Neural cell (in vitro differentiated cells): ENCODE measurements around the gene ACLY. TPM values are rescaled to one million over a fixed set of nuclear protein-coding genes. Genes with fewer than 3 reads are reported as not detected.
"Not testable (repeated sequence)": the region's sequence is repeated elsewhere in the genome, so short reads cannot be mapped to it uniquely, and the experiment has no call there.

ENCODE experiments used
- H2AFZ ChIP-seq: fragments of 200-600, 300-800 bp; sonication (generic), shearing (Covaris generic); 2 replicates; pipeline ENCODE4 v1.6.0; 2014; ENCODE audit warnings: low read depth, mild to moderate bottlenecking, antibody characterized with exemption, low read length, moderate library complexity
- H3F3A ChIP-seq: fragments of 200-600 bp; shearing (Covaris generic); 2 replicates; pipeline ENCODE4 v1.6.1; 2016; ENCODE audit warnings: mild to moderate bottlenecking, moderate library complexity, mixed read lengths, antibody characterized with exemption, low read length; ENCODE audit not compliant: insufficient read depth, poor library complexity, severe bottlenecking
- H3K27ac ChIP-seq: fragments of 200-600, 300-800 bp; sonication (generic), shearing (Covaris generic); 2 replicates; pipeline ENCODE4 v1.5.1; 2014; ENCODE audit warnings: mild to moderate bottlenecking, low read length, moderate library complexity
- H3K27me3 ChIP-seq: fragments of 300-800, 200-600 bp; sonication (generic), shearing (Covaris generic); 2 replicates; pipeline ENCODE4 v1.6.0; 2014; ENCODE audit warnings: mild to moderate bottlenecking, low read depth, low read length, moderate library complexity; ENCODE audit not compliant: insufficient read depth
- H3K36me3 ChIP-seq: fragments of 300-800, 200-600 bp; sonication (generic), shearing (Covaris generic); 2 replicates; pipeline ENCODE4 v1.5.1; 2014; ENCODE audit warnings: mild to moderate bottlenecking, antibody characterized with exemption, low read length, moderate library complexity; ENCODE audit not compliant: insufficient read depth
- H3K4me2 ChIP-seq: fragments of 300-800, 200-600 bp; sonication (generic), shearing (Covaris generic); 2 replicates; pipeline ENCODE4 v1.6.0; 2014; ENCODE audit warnings: mild to moderate bottlenecking, low read length
- H3K4me3 ChIP-seq: fragments of 300-800, 200-600 bp; sonication (generic), shearing (Covaris generic); 2 replicates; pipeline ENCODE4 v1.5.1; 2014; ENCODE audit warnings: mild to moderate bottlenecking, low read length, moderate library complexity
- H3K79me2 ChIP-seq: fragments of 200-600 bp; shearing (Covaris generic); replicated peaks from 2 replicates; pipeline ENCODE4 v1.6.0; 2014; ENCODE audit warnings: mild to moderate bottlenecking, low read length, moderate library complexity; ENCODE audit not compliant: insufficient read depth
- H3K9ac ChIP-seq: fragments of 300-800, 200-600 bp; sonication (generic), shearing (Covaris generic); 2 replicates; pipeline ENCODE4 v1.6.1; 2016; ENCODE audit warnings: mild to moderate bottlenecking, low read length, mixed read lengths
- H3K9me2 ChIP-seq: fragments of 200-600 bp; shearing (Covaris generic); 2 replicates; pipeline ENCODE4 v1.6.1; 2016; ENCODE audit warnings: mild to moderate bottlenecking, low read length, mixed read lengths; ENCODE audit not compliant: insufficient read depth
- H3K9me3 ChIP-seq: fragments of 200-600, 300-800 bp; sonication (generic), shearing (Covaris generic); 2 replicates; pipeline ENCODE4 v1.6.1; 2016; ENCODE audit warnings: mild to moderate bottlenecking, mixed run types, low read length, moderate library complexity, mixed read lengths
- H4K20me1 ChIP-seq: fragments of 200-600 bp; shearing (Covaris generic); 2 replicates; pipeline ENCODE4 v1.6.1; 2016; ENCODE audit warnings: mild to moderate bottlenecking, mixed run types; ENCODE audit not compliant: insufficient read depth
- EP300 ChIP-seq: fragments of 450-650 bp; conservative IDR thresholded peaks from 2 replicates; pipeline ENCODE4 v1.6.1; 2014; ENCODE audit warnings: antibody characterized with exemption, mild to moderate bottlenecking, moderate library complexity; ENCODE audit not compliant: poor library complexity, severe bottlenecking
- EZH2 ChIP-seq: fragments of 200-600, 300-800 bp; shearing (Covaris generic), sonication (generic); IDR thresholded peaks from 2 replicates; pipeline ENCODE4 v1.6.1; 2014; ENCODE audit warnings: antibody characterized with exemption, low read length, borderline replicate concordance, mild to moderate bottlenecking; ENCODE audit not compliant: insufficient read depth, poor library complexity, severe bottlenecking
- MXI1 ChIP-seq: fragments of 450-650 bp; conservative IDR thresholded peaks from 2 replicates; pipeline ENCODE4 v1.6.1; 2014; ENCODE audit warnings: antibody characterized with exemption, mild to moderate bottlenecking; ENCODE audit not compliant: poor library complexity, severe bottlenecking
- POLR2AphosphoS5 ChIP-seq: IDR thresholded peaks from 2 replicates; pipeline ENCODE4 v1.6.1; 2012
- RAD21 ChIP-seq: fragments of 450-650 bp; conservative IDR thresholded peaks from 2 replicates; pipeline ENCODE4 v1.6.1; 2014; ENCODE audit warnings: antibody characterized with exemption, mild to moderate bottlenecking, moderate library complexity
- SMC3 ChIP-seq: fragments of 450-650 bp; conservative IDR thresholded peaks from 2 replicates; pipeline ENCODE4 v1.6.1; 2014; ENCODE audit warnings: antibody characterized with exemption, mild to moderate bottlenecking, moderate library complexity; ENCODE audit not compliant: poor library complexity
- TAF1 ChIP-seq: IDR thresholded peaks from 2 replicates; pipeline ENCODE4 v1.6.1; 2012; ENCODE audit warnings: low read depth
- polyA plus RNA-seq: library from polyadenylated mRNA; depleted of rRNA; stranded (reverse); fragments of >200 nt; gene quantifications from 2 replicates; pipeline ENCODE4 v1.2.3, GENCODE V29; 2014
- TF ChIP-seq, protein P1 (sequence below): IDR thresholded peaks from 2 replicates; pipeline ENCODE4 v1.6.1; 2012; ENCODE audit warnings: borderline replicate concordance
- TF ChIP-seq, protein P2 (sequence below): fragments of 450-650 bp; IDR thresholded peaks from 2 replicates; pipeline ENCODE4 v1.5.1; 2014; ENCODE audit warnings: antibody characterized with exemption, mild to moderate bottlenecking, moderate library complexity; ENCODE audit not compliant: poor library complexity, severe bottlenecking

ACLY gene
- polyA plus RNA-seq, 1 donor from 2014 or later: 136 TPM

DNA sequence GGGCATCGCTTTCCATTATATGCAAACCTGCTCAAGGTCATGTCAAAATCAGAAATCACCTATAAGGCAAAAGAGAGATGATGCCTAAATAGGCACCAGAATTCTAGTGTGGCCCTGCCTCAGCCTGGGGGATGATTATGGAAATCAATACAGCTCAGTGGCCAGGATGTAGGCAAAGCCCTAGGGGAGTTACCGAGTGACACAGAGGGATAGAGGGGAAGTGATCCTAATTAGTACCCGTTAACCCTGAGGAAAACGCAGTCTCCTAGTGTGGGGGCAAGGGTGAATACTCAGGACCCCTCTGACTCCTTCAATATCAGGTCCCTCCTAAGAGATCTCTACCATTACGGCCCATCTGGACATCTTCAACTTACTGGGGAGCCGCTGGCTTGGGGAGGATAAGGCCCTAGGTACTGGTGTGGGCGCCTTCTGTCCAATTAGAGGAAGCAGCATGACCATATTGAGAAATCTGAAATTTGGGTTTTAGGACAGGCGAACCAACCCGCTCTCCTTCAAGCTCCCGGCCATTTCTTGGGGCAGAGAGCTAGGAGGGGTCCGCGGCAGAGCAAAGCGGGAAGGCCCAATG lies 83.4 kb downstream of the ACLY start:
- no peaks in the 10 kb centered on the region for H3K9me2 ChIP-seq
- peak overlapping the region; percentile 24 for H3K27ac ChIP-seq
- peak overlapping the region; percentile 90 for H3K9ac ChIP-seq
- peak overlapping the region; percentile 95 for H3K4me3 ChIP-seq
- no peaks in the 10 kb centered on the region for H4K20me1 ChIP-seq
- peaks cover 17% of the 10 kb centered on the region for H3K79me2 ChIP-seq
- no peak for TF ChIP-seq SMC3
- TF ChIP-seq EZH2: no peak
- no peak for TF ChIP-seq TAF1
- TF ChIP-seq POLR2AphosphoS5: no peak
- no peak for TF ChIP-seq MXI1
- TF ChIP-seq, protein P1, sequence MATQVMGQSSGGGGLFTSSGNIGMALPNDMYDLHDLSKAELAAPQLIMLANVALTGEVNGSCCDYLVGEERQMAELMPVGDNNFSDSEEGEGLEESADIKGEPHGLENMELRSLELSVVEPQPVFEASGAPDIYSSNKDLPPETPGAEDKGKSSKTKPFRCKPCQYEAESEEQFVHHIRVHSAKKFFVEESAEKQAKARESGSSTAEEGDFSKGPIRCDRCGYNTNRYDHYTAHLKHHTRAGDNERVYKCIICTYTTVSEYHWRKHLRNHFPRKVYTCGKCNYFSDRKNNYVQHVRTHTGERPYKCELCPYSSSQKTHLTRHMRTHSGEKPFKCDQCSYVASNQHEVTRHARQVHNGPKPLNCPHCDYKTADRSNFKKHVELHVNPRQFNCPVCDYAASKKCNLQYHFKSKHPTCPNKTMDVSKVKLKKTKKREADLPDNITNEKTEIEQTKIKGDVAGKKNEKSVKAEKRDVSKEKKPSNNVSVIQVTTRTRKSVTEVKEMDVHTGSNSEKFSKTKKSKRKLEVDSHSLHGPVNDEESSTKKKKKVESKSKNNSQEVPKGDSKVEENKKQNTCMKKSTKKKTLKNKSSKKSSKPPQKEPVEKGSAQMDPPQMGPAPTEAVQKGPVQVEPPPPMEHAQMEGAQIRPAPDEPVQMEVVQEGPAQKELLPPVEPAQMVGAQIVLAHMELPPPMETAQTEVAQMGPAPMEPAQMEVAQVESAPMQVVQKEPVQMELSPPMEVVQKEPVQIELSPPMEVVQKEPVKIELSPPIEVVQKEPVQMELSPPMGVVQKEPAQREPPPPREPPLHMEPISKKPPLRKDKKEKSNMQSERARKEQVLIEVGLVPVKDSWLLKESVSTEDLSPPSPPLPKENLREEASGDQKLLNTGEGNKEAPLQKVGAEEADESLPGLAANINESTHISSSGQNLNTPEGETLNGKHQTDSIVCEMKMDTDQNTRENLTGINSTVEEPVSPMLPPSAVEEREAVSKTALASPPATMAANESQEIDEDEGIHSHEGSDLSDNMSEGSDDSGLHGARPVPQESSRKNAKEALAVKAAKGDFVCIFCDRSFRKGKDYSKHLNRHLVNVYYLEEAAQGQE: no peak
- TF ChIP-seq RAD21: no peak
- TF ChIP-seq, protein P2, sequence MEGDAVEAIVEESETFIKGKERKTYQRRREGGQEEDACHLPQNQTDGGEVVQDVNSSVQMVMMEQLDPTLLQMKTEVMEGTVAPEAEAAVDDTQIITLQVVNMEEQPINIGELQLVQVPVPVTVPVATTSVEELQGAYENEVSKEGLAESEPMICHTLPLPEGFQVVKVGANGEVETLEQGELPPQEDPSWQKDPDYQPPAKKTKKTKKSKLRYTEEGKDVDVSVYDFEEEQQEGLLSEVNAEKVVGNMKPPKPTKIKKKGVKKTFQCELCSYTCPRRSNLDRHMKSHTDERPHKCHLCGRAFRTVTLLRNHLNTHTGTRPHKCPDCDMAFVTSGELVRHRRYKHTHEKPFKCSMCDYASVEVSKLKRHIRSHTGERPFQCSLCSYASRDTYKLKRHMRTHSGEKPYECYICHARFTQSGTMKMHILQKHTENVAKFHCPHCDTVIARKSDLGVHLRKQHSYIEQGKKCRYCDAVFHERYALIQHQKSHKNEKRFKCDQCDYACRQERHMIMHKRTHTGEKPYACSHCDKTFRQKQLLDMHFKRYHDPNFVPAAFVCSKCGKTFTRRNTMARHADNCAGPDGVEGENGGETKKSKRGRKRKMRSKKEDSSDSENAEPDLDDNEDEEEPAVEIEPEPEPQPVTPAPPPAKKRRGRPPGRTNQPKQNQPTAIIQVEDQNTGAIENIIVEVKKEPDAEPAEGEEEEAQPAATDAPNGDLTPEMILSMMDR: no peak
- TF ChIP-seq EP300: no peak
- H3K4me2 ChIP-seq: peak overlapping the region; percentile 82
- H3K9me3 ChIP-seq: no peaks in the 10 kb centered on the region
- H2AFZ ChIP-seq: peak overlapping the region; percentile 79
- no peaks in the 10 kb centered on the region for H3K27me3 ChIP-seq
- no peaks in the 10 kb centered on the region for H3K36me3 ChIP-seq
- no peaks in the 10 kb centered on the region for H3F3A ChIP-seq

DNA sequence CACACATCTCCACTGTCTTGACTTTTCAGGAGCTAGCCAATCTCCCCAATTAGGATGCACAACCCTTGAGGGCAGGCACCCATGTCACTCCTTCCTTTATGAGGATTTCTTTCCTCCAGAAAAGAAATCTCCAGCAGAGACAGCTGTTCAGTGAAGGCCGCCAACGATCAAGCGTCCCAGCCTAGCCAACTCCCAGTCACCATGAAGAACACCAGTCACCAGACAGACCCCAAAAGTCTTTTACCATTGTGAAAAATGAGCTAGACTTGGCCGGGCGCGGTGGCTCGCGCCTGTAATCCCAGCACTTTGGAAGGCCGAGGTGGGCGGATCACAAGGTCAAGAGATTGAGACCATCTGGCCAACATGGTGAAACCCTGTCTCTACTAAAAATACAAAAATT lies 88.8 kb downstream of the ACLY start:
- not testable (repeated sequence) for H3K36me3 ChIP-seq, H3K9me2 ChIP-seq, H2AFZ ChIP-seq, H3K9me3 ChIP-seq, H3K4me3 ChIP-seq, H3K27me3 ChIP-seq, H4K20me1 ChIP-seq, H3K9ac ChIP-seq, H3K27ac ChIP-seq, H3K4me2 ChIP-seq, H3K79me2 ChIP-seq, H3F3A ChIP-seq
